Endometrial microvascular endothelial cells (primary cell): ENCODE data around the gene MAPK11. TPM values are rescaled to one million over a fixed set of nuclear protein-coding genes. Genes with fewer than 3 reads are reported as not detected.

Experiments
- in situ Hi-C: cut with HindIII; loops from 2 replicates; pipeline ENCODE4 v1.10.0; 2017; ENCODE audit warnings: low sequenced_read_pairs, low pct_unique_long_range_greater_than_20kb; ENCODE audit errors: inconsistent ontology term
- total RNA-seq: library from RNA; depleted of rRNA; stranded (reverse); fragments of >200 nt; gene quantifications from one replicate; pipeline ENCODE4 v1.2.3, GENCODE V29; 2015; ENCODE audit errors: inconsistent ontology term

MAPK11 gene
- total RNA-seq, 1 donor from 2014 or later = 26.9 TPM

- in situ Hi-C loops = no loop called here
Observed at GRCh38 chr22:50267591-50268390, 2.4 kb downstream of the MAPK11 start.

- in situ Hi-C loops = no loop called here
Observed at GRCh38 chr22:50266994-50267393, 3.2 kb downstream of the MAPK11 start.

- in situ Hi-C loops = no loop called here
Observed at GRCh38 chr22:50264946-50265669, 5.1 kb downstream of the MAPK11 start.

- in situ Hi-C loops = no loop called here
Observed at GRCh38 chr22:50264104-50264745, 6.0 kb downstream of the MAPK11 start.

- in situ Hi-C loops = no loop called here
Observed at GRCh38 chr22:50262973-50263617, 7.1 kb downstream of the MAPK11 start.

GRCh38 chr22:50262460-50262911 lies 7.7 kb downstream of the MAPK11 start:
- in situ Hi-C loops = no loop called here

- in situ Hi-C loops = no loop called here
Observed at GRCh38 chr22:50261615-50262459, 8.3 kb downstream of the MAPK11 start, which contains the start of gene MAPK12. MAPK12 (minus strand) TSS chr22:50261683; CDS start chr22:50261509, 174 bp downstream.

GRCh38 chr22:50260801-50261614 lies 9.2 kb downstream of the MAPK11 start:
- in situ Hi-C loops = no loop called here

- in situ Hi-C loops = no loop called here
Observed at GRCh38 chr22:50260434-50260800, 9.8 kb downstream of the MAPK11 start.

- in situ Hi-C loops = no loop called here
Observed at GRCh38 chr22:50259302-50259701, 10.9 kb downstream of the MAPK11 start.

- in situ Hi-C loops = no loop called here
Observed at GRCh38 chr22:50258361-50259292, 11.6 kb downstream of the MAPK11 start.

- in situ Hi-C loops = no loop called here
Observed at GRCh38 chr22:50257451-50258360, 12.5 kb downstream of the MAPK11 start.

GRCh38 chr22:50257041-50257440 lies 13.1 kb downstream of the MAPK11 start:
- in situ Hi-C loops = no loop called here

GRCh38 chr22:50256258-50256862 lies 13.8 kb downstream of the MAPK11 start:
- in situ Hi-C loops = no loop called here

- in situ Hi-C loops = no loop called here
Observed at GRCh38 chr22:50255607-50256006, 14.6 kb downstream of the MAPK11 start.
